IMR-90 (cell line): Measurements from ENCODE around the gene ISOC2. TPM values are rescaled to one million over a fixed set of nuclear protein-coding genes. Genes with fewer than 3 reads are reported as not detected.
A peak's percentile ranks its signal among the peaks of the same experiment; 100 is the strongest.

ENCODE experiments used
- ATAC-seq: fragments of 200-7000 bp; cut with Tn5 transposase; 2 replicates; pipeline ENCODE4 v1.9.1; 2020; ENCODE audit warnings: low read depth, mild to moderate bottlenecking, moderate library complexity
- BruUV-seq: library from RNA; stranded (reverse); fragments of 400-500 nt; replicated peaks from 2 replicates; lab custom pipeline; 2021; lab: Mats Ljungman, UMichigan
- CTCF ChIA-PET: fragments of 300-600 bp; formaldehyde crosslinking; extraction: SDS; loops from one replicate; lab custom pipeline; 2021; ENCODE audit warnings: antibody characterized with exemption; lab: Yijun Ruan, JAX
- POLR2A ChIA-PET: fragments of 300-600 bp; sonication (Branson Sonifier 250); formaldehyde crosslinking; loops from one replicate; lab custom pipeline; 2022; ENCODE audit warnings: antibody characterized with exemption; ENCODE audit not compliant: unreplicated experiment; lab: Charles Lee
- DNase-seq: peaks from one replicate; pipeline ENCODE4 v3.0.0; 2013
- H2AFZ ChIP-seq: replicated peaks from 2 replicates; pipeline ENCODE3; 2013; ENCODE audit warnings: low read length, mild to moderate bottlenecking; ENCODE audit not compliant: poor library complexity
- H2AK5ac ChIP-seq: 2 replicates; pipeline ENCODE4 v1.6.1; 2013; ENCODE audit warnings: low read depth, low read length, inconsistent platforms
- H2AK9ac ChIP-seq: replicated peaks from 2 replicates; pipeline ENCODE3; 2013; ENCODE audit warnings: mild to moderate bottlenecking, low read depth, low read length, moderate library complexity; ENCODE audit not compliant: poor library complexity
- H2BK120ac ChIP-seq: 2 replicates; pipeline ENCODE4 v1.6.1; 2013; ENCODE audit warnings: low read depth, low read length, inconsistent platforms
- H2BK15ac ChIP-seq: 3 replicates; pipeline ENCODE4 v1.6.1; 2013; ENCODE audit warnings: low read depth, low read length, inconsistent platforms
- H2BK20ac ChIP-seq: 2 replicates; pipeline ENCODE4 v1.6.1; 2013; ENCODE audit warnings: low read depth, mild to moderate bottlenecking, inconsistent platforms, low read length, moderate library complexity
- H2BK5ac ChIP-seq: 2 replicates; pipeline ENCODE4 v1.6.1; 2013; ENCODE audit warnings: mild to moderate bottlenecking, low read depth, low read length, inconsistent platforms; ENCODE audit not compliant: poor library complexity, severe bottlenecking
- H3K14ac ChIP-seq: replicated peaks from 2 replicates; pipeline ENCODE4 v1.6.1; 2013; ENCODE audit warnings: low read depth, low read length, inconsistent platforms
- H3K18ac ChIP-seq: 2 replicates; pipeline ENCODE4 v1.6.1; 2013; ENCODE audit warnings: low read depth, low read length, control low read depth
- H3K23ac ChIP-seq: 2 replicates; pipeline ENCODE4 v1.6.1; 2013; ENCODE audit warnings: low read depth, low read length, inconsistent platforms
- H3K27ac ChIP-seq: 2 replicates; pipeline ENCODE4 v1.5.1; 2013; ENCODE audit warnings: mild to moderate bottlenecking, control low read depth, low read length; ENCODE audit not compliant: insufficient read depth
- H3K27me3 ChIP-seq: 2 replicates; pipeline ENCODE4 v1.6.1; 2013; ENCODE audit warnings: low read length; ENCODE audit not compliant: control insufficient read depth, insufficient read depth
- H3K36me3 ChIP-seq: 2 replicates; pipeline ENCODE4 v1.6.1; 2013; ENCODE audit warnings: low read length, mixed read lengths; ENCODE audit not compliant: control insufficient read depth, insufficient read depth
- H3K4ac ChIP-seq: 2 replicates; pipeline ENCODE4 v1.6.1; 2013; ENCODE audit warnings: low read depth, low read length, inconsistent platforms
- H3K4me1 ChIP-seq: 2 replicates; pipeline ENCODE4 v1.6.1; 2013; ENCODE audit warnings: low read length, mixed read lengths; ENCODE audit not compliant: control insufficient read depth, insufficient read depth
- H3K4me2 ChIP-seq: 2 replicates; pipeline ENCODE4 v1.6.1; 2013; ENCODE audit warnings: low read depth, mild to moderate bottlenecking, control low read depth, low read length, moderate library complexity
- H3K4me3 ChIP-seq: 2 replicates; pipeline ENCODE4 v1.5.1; 2013; ENCODE audit warnings: low read depth, mild to moderate bottlenecking, control low read depth, low read length, moderate library complexity; ENCODE audit not compliant: insufficient read depth
- H3K56ac ChIP-seq: 2 replicates; pipeline ENCODE4 v1.6.1; 2013; ENCODE audit warnings: low read length, inconsistent platforms; ENCODE audit not compliant: insufficient read depth; ENCODE audit errors: extremely low read depth
- H3K79me1 ChIP-seq, 2 experiments: 2 replicates each; pipeline ENCODE4 v1.6.1; 2013; ENCODE audit warnings: low read length in 2 of 2, inconsistent platforms in 1 of 2, low read depth in 1 of 2
- H3K9ac ChIP-seq: 2 replicates; pipeline ENCODE4 v1.6.1; 2013; ENCODE audit warnings: low read depth, low read length, control low read depth
- H3K9me1 ChIP-seq: 2 replicates; pipeline ENCODE4 v1.6.1; 2013; ENCODE audit warnings: low read length, inconsistent platforms; ENCODE audit not compliant: insufficient read depth
- H3K9me3 ChIP-seq: 2 replicates; pipeline ENCODE4 v1.6.1; 2013; ENCODE audit warnings: low read length; ENCODE audit not compliant: control insufficient read depth, insufficient read depth
- H4K20me1 ChIP-seq: 2 replicates; pipeline ENCODE4 v1.6.1; 2013; ENCODE audit warnings: low read length, inconsistent platforms; ENCODE audit not compliant: insufficient read depth
- H4K5ac ChIP-seq: 2 replicates; pipeline ENCODE4 v1.6.1; 2013; ENCODE audit warnings: mild to moderate bottlenecking, low read depth, low read length, control low read depth
- H4K8ac ChIP-seq, 2 experiments: 2 replicates each; pipeline ENCODE4 v1.6.1; 2013; ENCODE audit warnings: low read depth in 2 of 2, low read length in 2 of 2, control low read depth in 1 of 2, inconsistent platforms in 1 of 2
- H4K91ac ChIP-seq: 2 replicates; pipeline ENCODE4 v1.6.1; 2013; ENCODE audit warnings: low read depth, low read length, inconsistent platforms; ENCODE audit not compliant: insufficient read depth
- BHLHE40 ChIP-seq: fragments of 150-350 bp; IDR thresholded peaks from 2 replicates; pipeline ENCODE4 v1.6.1; 2016; ENCODE audit warnings: mild to moderate bottlenecking, low read depth, low read length
- CHD1 ChIP-seq: IDR thresholded peaks from 2 replicates; pipeline ENCODE4 v1.6.1; 2012; ENCODE audit warnings: low read depth, low read length, improper control_type of control experiment
- FOS ChIP-seq: fragments of 150-350 bp; IDR thresholded peaks from 2 replicates; pipeline ENCODE4 v1.6.1; 2016; ENCODE audit warnings: low read depth, low read length
- MAZ ChIP-seq: IDR thresholded peaks from 2 replicates; pipeline ENCODE4 v1.6.1; 2012; ENCODE audit warnings: low read depth, mild to moderate bottlenecking, low read length, improper control_type of control experiment, moderate library complexity, borderline replicate concordance
- MXI1 ChIP-seq: IDR thresholded peaks from 2 replicates; pipeline ENCODE4 v1.6.1; 2012; ENCODE audit warnings: low read depth, mild to moderate bottlenecking, low read length, moderate library complexity, borderline replicate concordance
- POLR2A ChIP-seq: IDR thresholded peaks from 2 replicates; pipeline ENCODE4 v1.6.1; 2012; ENCODE audit warnings: mild to moderate bottlenecking, low read depth, low read length
- RAD21 ChIP-seq: IDR thresholded peaks from 2 replicates; pipeline ENCODE4 v1.6.1; 2012; ENCODE audit warnings: low read length, improper control_type of control experiment
- WGBS, 2 experiments: methylation state at CpG; one replicate each; pipeline versions ENCODE4 v1.1.5 to v1.1.7; 2013; ENCODE audit warnings: missing lambda C conversion rate in 2 of 2; ENCODE audit not compliant: insufficient read length in 1 of 2; ENCODE audit errors: extremely low coverage in 2 of 2; 5-methylcytosine and 5-hydroxymethylcytosine counted together
- dilution Hi-C: fragments of 300-500 bp; cut with HindIII; formaldehyde crosslinking; loops from one replicate; pipeline ENCODE4 v1.14.3; 2018; ENCODE audit warnings: low sequenced_read_pairs; ENCODE audit not compliant: unreplicated experiment
- in situ Hi-C: fragments of 300-500 bp; cut with MboI; formaldehyde crosslinking; loops from 3 replicates; pipeline ENCODE4 v1.14.3; 2019; ENCODE audit warnings: low sequenced_read_pairs, inconsistent platforms, mixed read lengths
- intact Hi-C: fragments of 100-400 bp; cut with micrococcal nuclease; formaldehyde crosslinking; loops from 2 replicates; pipeline ENCODE4 v1.10.0; 2022
- polyA plus RNA-seq, 3 experiments: library from polyadenylated mRNA; depleted of rRNA; stranded (reverse); fragments of >200 nt; gene quantifications; 2 replicates each; pipeline ENCODE4 v1.2.3, GENCODE V29; 2012; ENCODE audit warnings: low replicate concordance in 1 of 3
- total RNA-seq: library from RNA; depleted of rRNA; stranded (reverse); fragments of >200 nt; gene quantifications from 2 replicates; pipeline ENCODE4 v1.2.3, GENCODE V29; 2012

The ISOC2 gene
- total and polyA plus RNA-seq, 2 of the 4 experiments (the other 2 are of a cell fraction): 56.1 to 82.1 TPM

- Histone ChIP-seq H2BK15ac (peak within 1 kb of the TSS; percentile 38; the same call in 1 of the 3 replicates), H3K9me1 (peaks cover 5% of the 10 kb centered on the region; the same call in 1 of the 2 replicates), H3K79me1 (peaks cover 5 to 39% of the 10 kb centered on the region in 2 experiments), H3K27me3 (no peaks in the 10 kb centered on the region), H2AK5ac (peak within 1 kb of the TSS; percentile 85), H3K23ac (peak within 1 kb of the TSS; percentile 94), H3K18ac (peak within 1 kb of the TSS; percentile 14; the same call in 1 of the 2 replicates), H3K27ac (peak within 1 kb of the TSS; percentile 89), H4K8ac (peak within 1 kb of the TSS; percentile 83 to 90), H3K9me3 (no peaks in the 10 kb centered on the region), H4K5ac (peak within 1 kb of the TSS; percentile 81), H3K56ac (no peak within 1 kb of the TSS; the same call in 1 of the 2 replicates), H4K91ac (peak within 1 kb of the TSS; percentile 83), H3K4ac (peak within 1 kb of the TSS; percentile 96), H3K9ac (peak within 1 kb of the TSS; percentile 84), H2BK20ac (no peak within 1 kb of the TSS), H3K4me1 (peaks cover 30% of the 10 kb centered on the region), H2AK9ac (peak within 1 kb of the TSS; percentile 99), H3K4me2 (peak within 1 kb of the TSS; percentile 91), H2BK120ac (peak within 1 kb of the TSS; percentile 86), H2AFZ (peak within 1 kb of the TSS; percentile 93), H3K36me3 (peaks cover 12% of the 10 kb centered on the region; the same call in 1 of the 2 replicates), H4K20me1 (0 out of 2 replicates have a peak, but pooled peaks cover 4% of the 10 kb centered on the region), H2BK5ac (peak within 1 kb of the TSS; percentile 68), H3K4me3 (peak within 1 kb of the TSS; percentile 80), H3K14ac (peak within 1 kb of the TSS; percentile 98)
- POLR2A ChIA-PET: interaction anchor here (0.6 to 2.2 kb wide), 2 partner anchors 9 to 156 kb away, joined by 8 to 21 read pairs; partner anchors contain the start of genes ZNF580 and ZNF628
- in situ Hi-C loops (loop anchor here (25.0 kb wide), 1 partner anchor 1023 kb away; the partner anchor contains the start of genes CDC42EP5 and LENG9), intact Hi-C loops (no loop called here), dilution Hi-C loops (no loop called here)
- no TSS peak for BruUV-seq
- DNase-seq (peak; percentile 48), ATAC-seq (peak; percentile 38)
- WGBS, 2 experiments: 5% methylated on average over 19 of the region's 78 CpGs; no CpG with 5 or more reads in 1 of the 2 experiments
- CTCF ChIA-PET: interaction anchor here (0.7 to 1.0 kb wide), 2 partner anchors 17 to 19 kb away, joined by 4 to 6 read pairs; no protein-coding TSS in a partner anchor
- no peak for TF ChIP-seq CHD1
- TF ChIP-seq POLR2A: peak; percentile 25; the same call in 1 of the 2 replicates
- no peak for TF ChIP-seq RAD21
- peak; percentile 95 for TF ChIP-seq MAZ
- TF ChIP-seq FOS: no peak
- TF ChIP-seq MXI1: peak; percentile 90
- no peak for TF ChIP-seq BHLHE40
These were observed 23.4 kb upstream of the ISOC2 start, which contains the start of gene NAT14 for GRCh38 chr19:55484593-55485438. Gene NAT14, plus strand, starts transcription at chr19:55485188. Its CDS starts 521 bp downstream, at chr19:55485709.
